Femur (tissue), 1 donor: ENCODE data around the gene TSSC4.
A peak's percentile ranks its signal among the peaks of the same experiment; 100 is the strongest.
"Not testable (repeated sequence)": the region's sequence is repeated elsewhere in the genome, so short reads cannot be mapped to it uniquely, and the experiment has no call there.

Experiments used
- DNase-seq: peaks from one replicate; pipeline ENCODE4 v3.0.0-alpha.2; 2017

The TSSC4 gene

GRCh38 chr11:2400069-2400761 is at the start of gene TSSC4:
TSSC4 (plus strand) TSS chr11:2400750; CDS start chr11:2402634, 1,884 bp downstream.
- DNase-seq: peak; percentile 100

GRCh38 chr11:2351701-2352100 is 48.8 kb upstream of the TSSC4 start:
- DNase-seq: no peak

- no peak for DNase-seq
Observed at GRCh38 chr11:2352420-2352819, 48.1 kb upstream of the TSSC4 start.

GRCh38 chr11:2355000-2355644 is 45.4 kb upstream of the TSSC4 start:
- no peak for DNase-seq

- DNase-seq: no peak
Observed at GRCh38 chr11:2357246-2357645, 43.3 kb upstream of the TSSC4 start.

- DNase-seq: not testable (repeated sequence)
Observed at GRCh38 chr11:2357651-2358050, 42.9 kb upstream of the TSSC4 start.

GRCh38 chr11:2358754-2359442 is 41.7 kb upstream of the TSSC4 start:
- DNase-seq: no peak

GRCh38 chr11:2359557-2359956 is 41.0 kb upstream of the TSSC4 start:
- DNase-seq: no peak

- no peak for DNase-seq
Observed at GRCh38 chr11:2360081-2360642, 40.4 kb upstream of the TSSC4 start.

GRCh38 chr11:2361565-2361964 is 39.0 kb upstream of the TSSC4 start:
- DNase-seq: no peak

GRCh38 chr11:2362414-2362813 is 38.1 kb upstream of the TSSC4 start:
- DNase-seq: no peak

GRCh38 chr11:2363130-2363529 is 37.4 kb upstream of the TSSC4 start:
- DNase-seq: no peak

- DNase-seq: peak; percentile 41
Observed at GRCh38 chr11:2363577-2364370, 36.8 kb upstream of the TSSC4 start.

- DNase-seq: not testable (repeated sequence)
Observed at GRCh38 chr11:2364386-2364785, 36.2 kb upstream of the TSSC4 start.

- DNase-seq: no peak
Observed at GRCh38 chr11:2365571-2366210, 34.9 kb upstream of the TSSC4 start.

- peak; percentile 72 for DNase-seq
Observed at GRCh38 chr11:2366276-2366675, 34.3 kb upstream of the TSSC4 start.

GRCh38 chr11:2366733-2367132 is 33.8 kb upstream of the TSSC4 start:
- no peak for DNase-seq

GRCh38 chr11:2367266-2368160 is 33.0 kb upstream of the TSSC4 start:
- DNase-seq: no peak

- DNase-seq: no peak
Observed at GRCh38 chr11:2368178-2368850, 32.2 kb upstream of the TSSC4 start.

- DNase-seq: no peak
Observed at GRCh38 chr11:2368851-2369180, 31.7 kb upstream of the TSSC4 start.

- no peak for DNase-seq
Observed at GRCh38 chr11:2369320-2369719, 31.2 kb upstream of the TSSC4 start.
